ENCODE data around the gene KCNAB1.
"Not testable (repeated sequence)": the region's sequence is repeated elsewhere in the genome, so short reads cannot be mapped to it uniquely, and the experiment has no call there.

The KCNAB1 gene

GRCh38 chr3:156135921-156136638 is 15.7 kb downstream of the KCNAB1 start:
- Histone ChIP-seq H3K27ac (ENCODE audit: low read depth, low read length) (no peak overlapping the region), H3K36me3 (ENCODE audit: control insufficient read depth in 1 of 2, insufficient read depth in 2 of 2, low read length in 2 of 2) (no peaks in the 10 kb centered on the region), H3K4me3 (ENCODE audit: low read depth in 1 of 2, low read length in 2 of 2) (no peak overlapping the region), H3K27me3 (ENCODE audit: control insufficient read depth in 1 of 2, insufficient read depth in 2 of 2, low read length in 2 of 2) (no peaks in the 10 kb centered on the region), H3K9ac (ENCODE audit: low read depth in 1 of 2, low read length in 2 of 2) (no peak overlapping the region), H3K4me1 (ENCODE audit: control insufficient read depth in 1 of 2, insufficient read depth in 2 of 2, low read length in 2 of 2) (no peaks in the 10 kb centered on the region), H3K9me3 (ENCODE audit: control insufficient read depth in 1 of 2, low read length in 2 of 2) (no peaks in the 10 kb centered on the region)

DNA sequence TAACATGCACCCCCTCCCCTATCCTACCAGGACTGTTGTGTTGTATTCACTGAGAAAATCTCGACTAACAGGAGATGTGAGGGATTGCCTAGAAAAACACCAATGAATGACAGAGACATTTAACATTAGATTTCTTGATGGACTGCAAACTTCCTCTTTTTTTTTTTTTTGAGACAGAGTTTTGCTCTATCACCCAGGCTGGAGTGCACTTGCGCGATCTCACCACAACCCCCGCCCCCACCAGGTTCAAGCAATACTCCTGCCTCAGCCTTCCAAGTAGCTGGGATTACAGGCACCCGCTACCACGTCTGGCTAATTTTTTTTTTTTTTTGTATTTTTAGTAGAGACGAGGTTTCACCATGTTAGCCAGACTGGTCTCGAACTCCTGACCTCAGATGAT is 17.0 kb downstream of the KCNAB1 start:
- H3K4me1 ChIP-seq (ENCODE audit: control insufficient read depth in 1 of 2, insufficient read depth in 2 of 2, low read length in 2 of 2); H3K27me3 ChIP-seq (ENCODE audit: control insufficient read depth in 1 of 2, insufficient read depth in 2 of 2, low read length in 2 of 2); H3K9ac ChIP-seq (ENCODE audit: low read depth in 1 of 2, low read length in 2 of 2); H3K9me3 ChIP-seq (ENCODE audit: control insufficient read depth in 1 of 2, low read length in 2 of 2); H3K4me3 ChIP-seq (ENCODE audit: low read depth in 1 of 2, low read length in 2 of 2); H3K36me3 ChIP-seq (ENCODE audit: control insufficient read depth in 1 of 2, insufficient read depth in 2 of 2, low read length in 2 of 2); H3K27ac ChIP-seq (ENCODE audit: low read depth, low read length): not testable (repeated sequence)

DNA sequence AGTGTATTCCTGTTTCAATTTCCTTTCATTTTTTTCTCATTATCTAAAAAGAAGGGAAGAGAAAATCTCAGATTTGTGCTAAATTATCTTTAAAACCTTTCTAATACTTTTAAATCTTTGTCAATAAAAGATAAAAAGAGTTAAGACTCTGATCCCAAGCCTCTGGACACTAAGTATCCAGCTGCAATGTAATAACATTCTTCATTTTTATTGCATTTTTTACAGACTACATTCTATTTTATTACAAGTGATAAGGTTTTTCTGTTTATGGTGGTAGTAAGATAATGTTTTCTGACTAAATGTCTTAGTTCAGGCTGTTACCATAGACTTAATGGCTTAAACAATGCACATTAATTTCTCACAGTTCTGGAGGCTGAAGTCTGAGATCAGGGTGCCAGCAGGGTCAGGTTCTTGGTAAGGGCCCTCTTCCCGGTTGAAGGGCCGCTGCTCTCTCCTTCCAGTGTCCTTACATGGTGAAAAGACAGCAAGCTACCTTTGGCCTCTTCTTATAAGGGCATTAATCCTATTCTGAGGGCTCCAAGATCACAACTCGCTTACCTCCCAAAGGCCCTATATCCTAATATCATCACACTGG is 19.7 kb downstream of the KCNAB1 start:
- Histone ChIP-seq H3K36me3 (ENCODE audit: control insufficient read depth in 1 of 2, insufficient read depth in 2 of 2, low read length in 2 of 2) (no peaks in the 10 kb centered on the region), H3K27ac (ENCODE audit: low read depth, low read length) (no peak overlapping the region), H3K4me3 (ENCODE audit: low read depth in 1 of 2, low read length in 2 of 2) (no peak overlapping the region), H3K27me3 (ENCODE audit: control insufficient read depth in 1 of 2, insufficient read depth in 2 of 2, low read length in 2 of 2) (no peaks in the 10 kb centered on the region), H3K9ac (ENCODE audit: low read depth in 1 of 2, low read length in 2 of 2) (no peak overlapping the region), H3K9me3 (ENCODE audit: control insufficient read depth in 1 of 2, low read length in 2 of 2) (no peaks in the 10 kb centered on the region), H3K4me1 (ENCODE audit: control insufficient read depth in 1 of 2, insufficient read depth in 2 of 2, low read length in 2 of 2) (no peaks in the 10 kb centered on the region)

GRCh38 chr3:156142702-156143101 is 22.3 kb downstream of the KCNAB1 start:
- Histone ChIP-seq H3K36me3 (ENCODE audit: control insufficient read depth in 1 of 2, insufficient read depth in 2 of 2, low read length in 2 of 2) (no peaks in the 10 kb centered on the region), H3K4me3 (ENCODE audit: low read depth in 1 of 2, low read length in 2 of 2) (no peak overlapping the region), H3K27ac (ENCODE audit: low read depth, low read length) (no peak overlapping the region), H3K9ac (ENCODE audit: low read depth in 1 of 2, low read length in 2 of 2) (no peak overlapping the region), H3K27me3 (ENCODE audit: control insufficient read depth in 1 of 2, insufficient read depth in 2 of 2, low read length in 2 of 2) (no peaks in the 10 kb centered on the region), H3K9me3 (ENCODE audit: control insufficient read depth in 1 of 2, low read length in 2 of 2) (no peaks in the 10 kb centered on the region), H3K4me1 (ENCODE audit: control insufficient read depth in 1 of 2, insufficient read depth in 2 of 2, low read length in 2 of 2) (no peaks in the 10 kb centered on the region)

DNA sequence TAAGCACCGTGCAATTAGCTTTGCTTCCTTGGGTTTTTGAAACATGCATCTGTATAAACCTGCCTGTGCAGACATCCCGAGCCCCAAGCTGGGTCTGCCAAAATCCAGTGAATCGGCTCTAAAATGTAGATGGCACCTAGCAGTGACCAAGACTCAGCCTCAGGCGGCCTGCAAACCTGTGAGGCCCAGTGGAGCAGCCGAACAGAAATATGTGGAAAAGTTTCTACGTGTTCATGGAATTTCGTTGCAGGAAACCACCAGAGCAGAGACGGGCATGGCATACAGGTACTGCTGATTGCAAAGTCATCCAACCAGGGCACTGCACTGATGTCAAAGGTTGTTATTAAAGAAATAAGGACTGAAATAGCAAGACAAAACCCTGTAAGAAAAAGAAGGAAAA is 22.8 kb downstream of the KCNAB1 start:
- Histone ChIP-seq H3K27me3 (ENCODE audit: control insufficient read depth in 1 of 2, insufficient read depth in 2 of 2, low read length in 2 of 2) (no peaks in the 10 kb centered on the region), H3K36me3 (ENCODE audit: control insufficient read depth in 1 of 2, insufficient read depth in 2 of 2, low read length in 2 of 2) (no peaks in the 10 kb centered on the region), H3K9ac (ENCODE audit: low read depth in 1 of 2, low read length in 2 of 2) (no peak overlapping the region), H3K4me1 (ENCODE audit: control insufficient read depth in 1 of 2, insufficient read depth in 2 of 2, low read length in 2 of 2) (no peaks in the 10 kb centered on the region), H3K9me3 (ENCODE audit: control insufficient read depth in 1 of 2, low read length in 2 of 2) (no peaks in the 10 kb centered on the region), H3K27ac (ENCODE audit: low read depth, low read length) (no peak overlapping the region), H3K4me3 (ENCODE audit: low read depth in 1 of 2, low read length in 2 of 2) (no peak overlapping the region)

DNA sequence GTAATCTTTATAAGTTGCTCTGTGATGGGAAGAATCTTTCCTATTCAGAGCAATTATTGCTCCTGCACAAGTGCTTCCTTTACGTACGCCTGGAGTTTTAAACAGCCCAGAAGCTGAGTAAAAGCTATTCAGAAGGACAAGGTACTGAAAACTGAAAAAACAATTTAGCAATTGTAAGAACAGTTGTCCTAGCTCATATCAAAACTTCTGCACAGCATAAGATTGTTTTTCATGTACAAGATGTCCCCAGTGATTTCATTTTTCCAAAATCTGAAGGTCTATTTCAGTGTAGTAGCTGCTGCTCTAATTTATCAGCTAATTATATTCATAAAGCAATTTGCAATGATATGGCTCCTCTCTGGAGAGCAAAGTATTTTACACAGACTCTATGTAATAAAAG is 23.7 kb downstream of the KCNAB1 start:
- H3K9ac ChIP-seq (ENCODE audit: low read depth in 1 of 2, low read length in 2 of 2): no peak overlapping the region
- H3K4me1 ChIP-seq (ENCODE audit: control insufficient read depth in 1 of 2, insufficient read depth in 2 of 2, low read length in 2 of 2): peaks cover 0 to under 1% of the 10 kb centered on the region in 2 donors
- no peaks in the 10 kb centered on the region for H3K9me3 ChIP-seq (ENCODE audit: control insufficient read depth in 1 of 2, low read length in 2 of 2)
- no peak overlapping the region for H3K4me3 ChIP-seq (ENCODE audit: low read depth in 1 of 2, low read length in 2 of 2)
- no peaks in the 10 kb centered on the region for H3K27me3 ChIP-seq (ENCODE audit: control insufficient read depth in 1 of 2, insufficient read depth in 2 of 2, low read length in 2 of 2)
- H3K36me3 ChIP-seq (ENCODE audit: control insufficient read depth in 1 of 2, insufficient read depth in 2 of 2, low read length in 2 of 2): no peaks in the 10 kb centered on the region
- no peak overlapping the region for H3K27ac ChIP-seq (ENCODE audit: low read depth, low read length)

- Histone ChIP-seq H3K27me3 (ENCODE audit: control insufficient read depth in 1 of 2, insufficient read depth in 2 of 2, low read length in 2 of 2) (no peaks in the 10 kb centered on the region), H3K27ac (ENCODE audit: low read depth, low read length) (no peak overlapping the region), H3K4me1 (ENCODE audit: control insufficient read depth in 1 of 2, insufficient read depth in 2 of 2, low read length in 2 of 2) (peaks cover 0 to 10% of the 10 kb centered on the region in 2 donors), H3K9me3 (ENCODE audit: control insufficient read depth in 1 of 2, low read length in 2 of 2) (no peaks in the 10 kb centered on the region), H3K4me3 (ENCODE audit: low read depth in 1 of 2, low read length in 2 of 2) (no peak overlapping the region), H3K9ac (ENCODE audit: low read depth in 1 of 2, low read length in 2 of 2) (no peak overlapping the region), H3K36me3 (ENCODE audit: control insufficient read depth in 1 of 2, insufficient read depth in 2 of 2, low read length in 2 of 2) (no peaks in the 10 kb centered on the region)
Observed at GRCh38 chr3:156145866-156146265, 25.5 kb downstream of the KCNAB1 start.

- H3K4me1 ChIP-seq (ENCODE audit: control insufficient read depth in 1 of 2, insufficient read depth in 2 of 2, low read length in 2 of 2): peaks cover 2 to 10% of the 10 kb centered on the region in 2 donors
- H3K4me3 ChIP-seq (ENCODE audit: low read depth in 1 of 2, low read length in 2 of 2): no peak overlapping the region
- H3K9ac ChIP-seq (ENCODE audit: low read depth in 1 of 2, low read length in 2 of 2): no peak overlapping the region
- H3K36me3 ChIP-seq (ENCODE audit: control insufficient read depth in 1 of 2, insufficient read depth in 2 of 2, low read length in 2 of 2): no peaks in the 10 kb centered on the region
- no peaks in the 10 kb centered on the region for H3K27me3 ChIP-seq (ENCODE audit: control insufficient read depth in 1 of 2, insufficient read depth in 2 of 2, low read length in 2 of 2)
- H3K9me3 ChIP-seq (ENCODE audit: control insufficient read depth in 1 of 2, low read length in 2 of 2): no peaks in the 10 kb centered on the region
- no peak overlapping the region for H3K27ac ChIP-seq (ENCODE audit: low read depth, low read length)
Observed at GRCh38 chr3:156148345-156148945, 28.1 kb downstream of the KCNAB1 start.

GRCh38 chr3:156148946-156149381 is 28.6 kb downstream of the KCNAB1 start:
- H3K36me3 ChIP-seq (ENCODE audit: control insufficient read depth in 1 of 2, insufficient read depth in 2 of 2, low read length in 2 of 2): no peaks in the 10 kb centered on the region
- H3K27me3 ChIP-seq (ENCODE audit: control insufficient read depth in 1 of 2, insufficient read depth in 2 of 2, low read length in 2 of 2): no peaks in the 10 kb centered on the region
- H3K27ac ChIP-seq (ENCODE audit: low read depth, low read length): no peak overlapping the region
- H3K4me3 ChIP-seq (ENCODE audit: low read depth in 1 of 2, low read length in 2 of 2): no peak overlapping the region
- H3K9me3 ChIP-seq (ENCODE audit: control insufficient read depth in 1 of 2, low read length in 2 of 2): no peaks in the 10 kb centered on the region
- no peak overlapping the region for H3K9ac ChIP-seq (ENCODE audit: low read depth in 1 of 2, low read length in 2 of 2)
- peaks cover 2 to 10% of the 10 kb centered on the region in 2 donors for H3K4me1 ChIP-seq (ENCODE audit: control insufficient read depth in 1 of 2, insufficient read depth in 2 of 2, low read length in 2 of 2)

DNA sequence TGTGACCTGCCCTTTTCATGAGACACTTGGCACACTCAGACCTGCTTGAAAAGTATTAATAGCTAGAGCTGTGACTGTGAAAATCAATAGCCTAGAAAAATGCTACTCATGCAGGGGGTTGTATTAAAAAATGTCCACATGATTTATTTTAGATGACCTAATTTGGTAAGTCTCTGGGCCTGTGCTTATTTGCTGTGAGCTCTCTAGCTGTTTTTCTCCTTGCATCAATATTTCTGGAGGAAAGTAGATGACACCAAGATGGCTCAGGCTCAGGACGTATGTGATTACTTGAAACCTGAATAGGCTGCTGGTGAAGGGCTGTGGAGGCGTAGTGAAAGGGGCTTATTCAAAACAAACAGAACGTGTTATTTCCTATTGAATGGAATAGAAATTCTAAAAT is 29.5 kb downstream of the KCNAB1 start:
- Histone ChIP-seq H3K4me3 (ENCODE audit: low read depth in 1 of 2, low read length in 2 of 2) (no peak overlapping the region), H3K36me3 (ENCODE audit: control insufficient read depth in 1 of 2, insufficient read depth in 2 of 2, low read length in 2 of 2) (no peaks in the 10 kb centered on the region), H3K4me1 (ENCODE audit: control insufficient read depth in 1 of 2, insufficient read depth in 2 of 2, low read length in 2 of 2) (peaks cover 2 to 10% of the 10 kb centered on the region in 2 donors), H3K27me3 (ENCODE audit: control insufficient read depth in 1 of 2, insufficient read depth in 2 of 2, low read length in 2 of 2) (no peaks in the 10 kb centered on the region), H3K9me3 (ENCODE audit: control insufficient read depth in 1 of 2, low read length in 2 of 2) (no peaks in the 10 kb centered on the region), H3K9ac (ENCODE audit: low read depth in 1 of 2, low read length in 2 of 2) (no peak overlapping the region), H3K27ac (ENCODE audit: low read depth, low read length) (no peak overlapping the region)
